HepG2 (cell line): ENCODE results near the gene KHNYN. TPM values are rescaled to one million over a fixed set of nuclear protein-coding genes. Genes with fewer than 3 reads are reported as not detected.
A peak's percentile ranks its signal among the peaks of the same experiment; 100 is the strongest.

Experiments used
- ATAC-seq: fragments of 200-7000 bp; cut with Tn5 transposase; 3 replicates; pipeline ENCODE4 v1.9.1; 2020; ENCODE audit warnings: mild to moderate bottlenecking, moderate library complexity
- BruUV-seq: library from RNA; stranded (reverse); fragments of 400-500 nt; replicated peaks from 2 replicates; lab custom pipeline; 2021; lab: Mats Ljungman, UMichigan
- CTCF ChIA-PET: fragments of 300-600 bp; formaldehyde crosslinking; extraction: SDS; loops from one replicate; lab custom pipeline; 2021; ENCODE audit warnings: low total read pairs, inconsistent platforms, low intra/inter-chr PET ratio; lab: Yijun Ruan, JAX
- POLR2A ChIA-PET: fragments of 350-600 bp; sonication (Branson Sonifier 250); formaldehyde crosslinking; loops from one replicate; lab custom pipeline; 2020; ENCODE audit warnings: antibody characterized with exemption, inconsistent platforms; lab: Yijun Ruan, JAX
- DNase-seq: peaks from one replicate; pipeline ENCODE4 v3.0.0-alpha.2; 2015; ENCODE audit warnings: low spot score
- FAIRE-seq: peaks from 3 replicates; lab custom pipeline; 2011; peaks lifted over from hg19 to GRCh38; lab: Jason Lieb, UNC
- H2AFZ ChIP-seq: one replicate; pipeline ENCODE4 v1.6.1; 2011; ENCODE audit warnings: low read length, inconsistent platforms
- H3K27ac ChIP-seq: fragments of 300-600 bp; 3 replicates; pipeline ENCODE4 v1.8.0; 2011; ENCODE audit warnings: mixed run types, mild to moderate bottlenecking, mixed read lengths, low read length, inconsistent platforms; ENCODE audit not compliant: insufficient read depth; ENCODE audit errors: extremely low read length
- H3K27me3 ChIP-seq, 2 experiments: fragments of 200-600 bp in 1 of 2; 2 replicates in 1 of 2; 3 replicates in 1 of 2; pipeline versions ENCODE4 v1.6.0 to v1.8.0; 2011; ENCODE audit warnings: low read length in 2 of 2, mild to moderate bottlenecking in 2 of 2, moderate library complexity in 2 of 2, inconsistent platforms in 1 of 2; ENCODE audit not compliant: insufficient read depth in 2 of 2, control insufficient read depth in 1 of 2
- H3K36me3 ChIP-seq, 2 experiments: fragments of 200-600 bp in 1 of 2; replicated peaks in 1 of 2; 2 replicates in 1 of 2; 3 replicates in 1 of 2; pipeline versions ENCODE4 v1.5.1 to v1.8.0; 2011; ENCODE audit warnings: low read length in 2 of 2, inconsistent platforms in 1 of 2; ENCODE audit not compliant: insufficient read depth in 2 of 2, control insufficient read depth in 1 of 2
- H3K4me1 ChIP-seq: 2 replicates; pipeline ENCODE4 v1.5.1; 2012; ENCODE audit warnings: low read length, inconsistent platforms; ENCODE audit not compliant: insufficient read depth
- H3K4me2 ChIP-seq: 2 replicates; pipeline ENCODE4 v1.6.0; 2011; ENCODE audit warnings: low read depth, low read length, inconsistent platforms
- H3K4me3 ChIP-seq, 3 experiments: fragments of 200-600 bp in 1 of 3; sonication (generic), shearing (Covaris generic) in 1 of 3; replicated peaks in 1 of 3; 2 replicates each; pipeline ENCODE4 v1.5.1; 2011 to 2016; ENCODE audit warnings: low read length in 3 of 3, inconsistent platforms in 2 of 3, low read depth in 2 of 3, mild to moderate bottlenecking in 2 of 3, control low read depth in 1 of 3, mixed read lengths in 1 of 3; ENCODE audit not compliant: insufficient read depth in 1 of 3
- H3K79me2 ChIP-seq: one replicate; pipeline ENCODE4 v1.6.1; 2011; ENCODE audit warnings: low read length, inconsistent platforms; ENCODE audit not compliant: insufficient read depth
- H3K9ac ChIP-seq: 2 replicates; pipeline ENCODE4 v1.6.0; 2011; ENCODE audit warnings: mild to moderate bottlenecking, low read depth, low read length, inconsistent platforms; ENCODE audit not compliant: insufficient read depth
- H3K9me3 ChIP-seq: 2 replicates; pipeline ENCODE4 v1.5.1; 2012; ENCODE audit warnings: mild to moderate bottlenecking, low read length
- H4K20me1 ChIP-seq: 2 replicates; pipeline ENCODE4 v1.6.0; 2011; ENCODE audit warnings: inconsistent platforms, mild to moderate bottlenecking, low read length, moderate library complexity; ENCODE audit not compliant: insufficient read depth
- ARID3A ChIP-seq: IDR thresholded peaks from 2 replicates; pipeline ENCODE4 v1.6.1; 2012; ENCODE audit warnings: low read depth, low read length, improper control_type of control experiment
- FOXA3 ChIP-seq: IDR thresholded peaks from 2 replicates; pipeline ENCODE4 v1.6.1; 2016; ENCODE audit warnings: missing genetic modification reagents, missing compliant biosample characterization
- FOXO4 ChIP-seq: sonication (generic); formaldehyde crosslinking; conservative IDR thresholded peaks from 2 replicates; pipeline ENCODE4 v1.8.1; 2023; ENCODE audit warnings: missing genetic modification reagents
- MIER2 ChIP-seq: IDR thresholded peaks from 2 replicates; pipeline ENCODE4 v1.6.1; 2016; ENCODE audit warnings: missing biosample characterization, missing genetic modification reagents
- NFE2 ChIP-seq: sonication (generic); formaldehyde crosslinking; IDR thresholded peaks from 2 replicates; pipeline ENCODE4 v1.4.0; 2020; ENCODE audit warnings: missing genetic modification reagents
- PATZ1 ChIP-seq: sonication (generic); formaldehyde crosslinking; IDR thresholded peaks from 2 replicates; pipeline ENCODE4 v1.4.0; 2020; ENCODE audit warnings: missing genetic modification reagents
- THAP11 ChIP-seq: IDR thresholded peaks from 2 replicates; pipeline ENCODE4 v1.6.1; 2016; ENCODE audit warnings: missing biosample characterization, missing genetic modification reagents
- ZFP36L2 ChIP-seq: sonication (generic); formaldehyde crosslinking; IDR thresholded peaks from 2 replicates; pipeline ENCODE4 v1.4.0; 2020; ENCODE audit warnings: missing genetic modification reagents
- ZMYM4 ChIP-seq: sonication (generic); formaldehyde crosslinking; IDR thresholded peaks from 2 replicates; pipeline ENCODE4 v1.8.1; 2023; ENCODE audit warnings: mild to moderate bottlenecking, missing genetic modification reagents
- ZNF260 ChIP-seq: sonication (generic); formaldehyde crosslinking; IDR thresholded peaks from 2 replicates; pipeline ENCODE4 v1.4.0; 2020; ENCODE audit warnings: missing genetic modification reagents, low read depth, mild to moderate bottlenecking, borderline replicate concordance
- ZNF460 ChIP-seq: sonication (generic); formaldehyde crosslinking; IDR thresholded peaks from 2 replicates; pipeline ENCODE4 v1.5.1; 2020; ENCODE audit warnings: missing genetic modification reagents, mild to moderate bottlenecking, borderline replicate concordance
- ZNF746 ChIP-seq: sonication (generic); formaldehyde crosslinking; IDR thresholded peaks from 2 replicates; pipeline ENCODE4 v1.8.0; 2022; ENCODE audit warnings: mild to moderate bottlenecking, missing genetic modification reagents
- ZNF772 ChIP-seq: sonication (generic); formaldehyde crosslinking; IDR thresholded peaks from 2 replicates; pipeline ENCODE4 v1.5.0; 2020; ENCODE audit warnings: mild to moderate bottlenecking, missing genetic modification reagents
- WGBS: methylation state at CpG from one replicate; pipeline ENCODE4 v1.1.6; 2017; ENCODE audit warnings: low lambda C conversion rate; 5-methylcytosine and 5-hydroxymethylcytosine counted together
- in situ Hi-C: cut with HindIII; loops from 2 replicates; pipeline ENCODE4 v1.10.0; 2017; ENCODE audit warnings: low pct_unique_long_range_greater_than_20kb; ENCODE audit not compliant: extremely low pct_ligation_motif_present
- intact Hi-C: fragments of 100-400 bp; cut with micrococcal nuclease; formaldehyde crosslinking; loops from one replicate; pipeline ENCODE4 v1.10.0; 2022; ENCODE audit not compliant: unreplicated experiment
- polyA plus RNA-seq, 8 experiments: library from polyadenylated mRNA; depleted of rRNA in 3 of 8; stranded (reverse) in 7 of 8; unstranded in 1 of 8; fragments of >200 nt; fragmentation: Illumina TruSeq in 4 of 8; extraction: Trizol in 4 of 8; gene quantifications; 2 replicates each; pipeline versions ENCODE4 v1.2.1 to v1.2.3, GENCODE V29; 2011 to 2016; ENCODE audit warnings: low read depth in 4 of 8, missing spikeins in 1 of 8, mixed read lengths in 1 of 8; ENCODE audit not compliant: insufficient read depth in 1 of 8
- total RNA-seq, 5 experiments: library from RNA; depleted of rRNA; stranded (reverse); fragments of >200 nt; fragmentation: Illumina TruSeq; extraction: Trizol; gene quantifications; 2 replicates each; pipeline ENCODE4 v1.2.3, GENCODE V29; 2016; ENCODE audit warnings: low read depth in 1 of 5
- TF ChIP-seq, protein P1 (sequence below): conservative IDR thresholded peaks from 2 replicates; pipeline ENCODE4 v1.6.1; 2018; ENCODE audit warnings: missing genetic modification reagents

Gene KHNYN
- total and polyA plus RNA-seq, 2 of the 13 experiments (the other 11 are each of a cell fraction or from before 2014, with no cell fraction given), result 52.8 to 75.7 TPM

DNA sequence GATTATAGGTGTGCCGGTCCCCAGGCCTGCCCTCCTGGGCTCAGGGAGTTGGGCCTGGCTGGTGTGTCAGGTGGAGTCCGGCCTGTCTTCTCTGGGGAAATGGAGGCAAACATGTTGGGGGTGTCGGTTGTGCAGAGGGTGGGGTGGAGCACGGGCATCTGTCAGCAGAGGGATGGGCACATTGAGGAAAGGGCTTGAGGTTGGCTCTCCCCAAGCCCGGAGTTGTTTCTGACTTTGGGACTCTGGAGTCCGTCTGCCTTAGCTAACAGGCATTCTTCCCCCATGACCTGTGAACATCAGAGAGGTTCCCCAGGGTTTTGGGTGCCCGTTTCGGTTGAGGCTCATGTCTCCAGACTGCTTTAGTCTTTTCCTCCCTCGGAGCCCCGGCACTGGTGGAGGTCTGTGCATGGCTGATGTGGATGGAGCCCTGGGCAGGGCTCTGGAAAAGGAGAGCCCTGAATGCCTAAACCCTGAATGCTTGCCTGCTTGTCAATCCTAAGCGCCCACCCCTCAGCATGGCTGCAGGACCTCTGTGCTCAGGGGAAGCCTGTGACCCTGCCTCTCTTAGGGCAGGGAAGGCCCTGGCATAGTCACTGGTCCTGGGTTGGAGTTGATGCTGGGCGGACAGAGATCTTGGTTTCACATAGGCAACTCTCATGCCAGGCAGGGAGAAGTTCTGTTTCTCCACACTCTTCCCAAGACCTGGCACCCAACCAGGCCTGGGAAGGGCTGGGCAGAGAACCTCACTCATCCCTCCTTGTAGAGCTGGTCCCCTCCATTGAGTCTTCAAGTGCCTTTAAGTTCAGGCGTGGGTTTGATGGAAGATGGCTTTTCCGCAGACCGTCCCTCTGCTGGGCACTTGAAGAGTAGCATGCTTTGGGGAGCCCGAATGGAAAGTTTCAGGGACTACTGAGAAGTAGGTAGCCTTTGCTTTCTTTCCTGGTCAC lies 18.0 kb upstream of the KHNYN start (continued):
- TF ChIP-seq THAP11 (CRISPR knock-in tag), result 0 out of 2 replicates have a peak, but pooled peaks have one; percentile 29

GRCh38 chr14:24414077-24414476 lies 15.7 kb upstream of the KHNYN start:
- H4K20me1 ChIP-seq, result no peaks in the 10 kb centered on the region
- H3K27ac ChIP-seq, result no peak overlapping the region
- ATAC-seq, result no peak
- H3K4me2 ChIP-seq, result no peak overlapping the region
- CTCF ChIA-PET, result interaction anchor here (3.7 kb wide), 1 partner anchor 48 kb away, joined by 72 read pairs; the partner anchor contains the start of gene NFATC4
- no peaks in the 10 kb centered on the region for H3K9me3 ChIP-seq
- no peak for FAIRE-seq
- H3K27me3 ChIP-seq, result peaks cover 0 to 2% of the 10 kb centered on the region in 2 experiments; a peak in 2 of 5 replicates
- H3K4me3 ChIP-seq, result no peak overlapping the region
- H2AFZ ChIP-seq, result no peak overlapping the region
- no peaks in the 10 kb centered on the region for H3K79me2 ChIP-seq
- no peaks in the 10 kb centered on the region for H3K36me3 ChIP-seq
- POLR2A ChIA-PET, result interaction anchor here (0.9 to 2.1 kb wide), 3 partner anchors 10 to 18 kb away, joined by 3 to 9 read pairs (median 5); partner anchors contain the start of genes CBLN3 and KHNYN
- 96% methylated on average over 1 of the region's 1 CpG for WGBS
- no peak for DNase-seq
- no TSS peak for BruUV-seq
- in situ Hi-C loops, result no loop called here
- no peak overlapping the region for H3K9ac ChIP-seq
- intact Hi-C loops, result no loop called here
- H3K4me1 ChIP-seq, result no peaks in the 10 kb centered on the region
- TF ChIP-seq ZNF746 (CRISPR knock-in tag) (no peak), FOXO4 (no peak), ZNF260 (CRISPR knock-in tag) (no peak), ZFP36L2 (CRISPR knock-in tag) (no peak), ARID3A (no peak), FOXA3 (no peak), ZMYM4 (CRISPR knock-in tag) (no peak), ZNF460 (CRISPR knock-in tag) (no peak), PATZ1 (CRISPR knock-in tag) (no peak), ZNF772 (CRISPR knock-in tag) (no peak), MIER2 (no peak), NFE2 (CRISPR knock-in tag) (no peak)
- TF ChIP-seq, protein P1, sequence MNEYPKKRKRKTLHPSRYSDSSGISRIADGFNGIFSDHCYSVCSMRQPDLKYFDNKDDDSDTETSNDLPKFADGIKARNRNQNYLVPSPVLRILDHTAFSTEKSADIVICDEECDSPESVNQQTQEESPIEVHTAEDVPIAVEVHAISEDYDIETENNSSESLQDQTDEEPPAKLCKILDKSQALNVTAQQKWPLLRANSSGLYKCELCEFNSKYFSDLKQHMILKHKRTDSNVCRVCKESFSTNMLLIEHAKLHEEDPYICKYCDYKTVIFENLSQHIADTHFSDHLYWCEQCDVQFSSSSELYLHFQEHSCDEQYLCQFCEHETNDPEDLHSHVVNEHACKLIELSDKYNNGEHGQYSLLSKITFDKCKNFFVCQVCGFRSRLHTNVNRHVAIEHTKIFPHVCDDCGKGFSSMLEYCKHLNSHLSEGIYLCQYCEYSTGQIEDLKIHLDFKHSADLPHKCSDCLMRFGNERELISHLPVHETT, result no peak
